GM19023 (cell line): Measurements from ENCODE around the gene SFTPA1.
"Not testable (repeated sequence)": the region's sequence is repeated elsewhere in the genome, so short reads cannot be mapped to it uniquely, and the experiment has no call there.

Source experiments
- ATAC-seq: cut with Tn5 transposase; IDR thresholded peaks from one replicate; pipeline ENCODE4 v1.9.1; 2021; ENCODE audit warnings: mild to moderate bottlenecking, moderate library complexity; ENCODE audit not compliant: unreplicated experiment

The SFTPA1 gene

GRCh38 chr10:79608505-79609375, 2.0 kb upstream of the SFTPA1 start:
- ATAC-seq, result no peak

- not testable (repeated sequence) for ATAC-seq
Observed at GRCh38 chr10:79611193-79611976, 646 bp downstream of the SFTPA1 start.

- ATAC-seq, result no peak
Observed at GRCh38 chr10:79615577-79615976, 4.8 kb downstream of the SFTPA1 start.

GRCh38 chr10:79616164-79616563, 5.4 kb downstream of the SFTPA1 start:
- ATAC-seq, result no peak

GRCh38 chr10:79623663-79624062, 12.9 kb downstream of the SFTPA1 start:
- ATAC-seq, result not testable (repeated sequence)

GRCh38 chr10:79627075-79627474, 16.3 kb downstream of the SFTPA1 start:
- no peak for ATAC-seq

GRCh38 chr10:79628083-79628482, 17.3 kb downstream of the SFTPA1 start:
- ATAC-seq, result no peak

- ATAC-seq, result no peak
Observed at GRCh38 chr10:79628988-79629954, 18.5 kb downstream of the SFTPA1 start.

GRCh38 chr10:79629955-79630327, 19.2 kb downstream of the SFTPA1 start:
- ATAC-seq, result no peak

GRCh38 chr10:79636654-79637199, 26.0 kb downstream of the SFTPA1 start:
- ATAC-seq, result not testable (repeated sequence)

- ATAC-seq, result no peak
Observed at GRCh38 chr10:79638318-79638717, 27.6 kb downstream of the SFTPA1 start.

- not testable (repeated sequence) for ATAC-seq
Observed at GRCh38 chr10:79652695-79653094, 42.0 kb downstream of the SFTPA1 start.

- not testable (repeated sequence) for ATAC-seq
Observed at GRCh38 chr10:79663287-79663686, 52.5 kb downstream of the SFTPA1 start.

GRCh38 chr10:79664686-79665085, 53.9 kb downstream of the SFTPA1 start:
- not testable (repeated sequence) for ATAC-seq
